Measurements from ENCODE around the gene KRTAP23-1. TPM values are rescaled to one million over a fixed set of nuclear protein-coding genes. Genes with fewer than 3 reads are reported as not detected.

The KRTAP23-1 gene
- total RNA-seq, 4 donors from 2014 or later = not detected

- no peaks in the 10 kb centered on the region for H3K36me3 ChIP-seq
- H3K9me3 ChIP-seq = no peaks in the 10 kb centered on the region
- no peak overlapping the region for H3K27ac ChIP-seq
- DNase-seq = no peak
- no peak overlapping the region for H3K4me3 ChIP-seq
- intact Hi-C loops (cut with DNase I) = no loop called here
- 45 to 53% methylated on average over 3 of the region's 3 CpGs for WGBS, 2 donors
- no peaks in the 10 kb centered on the region for H3K4me1 ChIP-seq
- no peaks in the 10 kb centered on the region for H3K27me3 ChIP-seq
- TF ChIP-seq POLR2A (IDR thresholded peaks at IDR 0.05) = no peak
These were observed 7.5 kb upstream of the KRTAP23-1 start for GRCh38 chr21:30355906-30356305.

GRCh38 chr21:30354308-30355005 is 6.1 kb upstream of the KRTAP23-1 start:
- intact Hi-C loops (cut with DNase I) = no loop called here
- no peak overlapping the region for H3K27ac ChIP-seq
- 45 to 64% methylated on average over 1 of the region's 1 CpG for WGBS, 2 donors
- H3K4me1 ChIP-seq = no peaks in the 10 kb centered on the region
- no peak overlapping the region for H3K4me3 ChIP-seq
- no peaks in the 10 kb centered on the region for H3K27me3 ChIP-seq
- no peak for DNase-seq
- H3K36me3 ChIP-seq = no peaks in the 10 kb centered on the region
- no peaks in the 10 kb centered on the region for H3K9me3 ChIP-seq
- no peak for TF ChIP-seq POLR2A (IDR thresholded peaks at IDR 0.05)
- TF ChIP-seq CTCF (IDR thresholded peaks at IDR 0.05) = no peak

GRCh38 chr21:30351534-30351933 is 3.1 kb upstream of the KRTAP23-1 start:
- no peak for DNase-seq
- TF ChIP-seq POLR2A (IDR thresholded peaks at IDR 0.05) (no peak), CTCF (IDR thresholded peaks at IDR 0.05) (no peak)
- intact Hi-C loops (cut with DNase I) = no loop called here
- no peaks in the 10 kb centered on the region for H3K9me3 ChIP-seq
- H3K4me3 ChIP-seq = no peak overlapping the region
- H3K4me1 ChIP-seq = no peaks in the 10 kb centered on the region
- H3K36me3 ChIP-seq = no peaks in the 10 kb centered on the region
- 85 to 91% methylated on average over 1 of the region's 1 CpG for WGBS, 2 donors
- H3K27ac ChIP-seq = no peak overlapping the region
- no peaks in the 10 kb centered on the region for H3K27me3 ChIP-seq

- no peak for DNase-seq
- H3K9me3 ChIP-seq = no peaks in the 10 kb centered on the region
- H3K4me3 ChIP-seq = no peak overlapping the region
- H3K27ac ChIP-seq = no peak overlapping the region
- no peaks in the 10 kb centered on the region for H3K27me3 ChIP-seq
- no peak for TF ChIP-seq CTCF (IDR thresholded peaks at IDR 0.05)
- no peak for TF ChIP-seq POLR2A (IDR thresholded peaks at IDR 0.05)
- H3K4me1 ChIP-seq = no peaks in the 10 kb centered on the region
- 24 to 36% methylated on average over 3 of the region's 3 CpGs for WGBS, 2 donors
- no peaks in the 10 kb centered on the region for H3K36me3 ChIP-seq
- intact Hi-C loops (cut with DNase I) = no loop called here
These were observed 1.2 kb upstream of the KRTAP23-1 start for GRCh38 chr21:30349572-30349971.

GRCh38 chr21:30345014-30345413 is 3.4 kb downstream of the KRTAP23-1 start:
- 66 to 68% methylated on average over 2 of the region's 2 CpGs for whole genome bisulfite sequencing, 2 donors
- Histone ChIP-seq H3K27me3 (no peaks in the 10 kb centered on the region), H3K27ac (no peak overlapping the region), H3K36me3 (no peaks in the 10 kb centered on the region), H3K9me3 (no peaks in the 10 kb centered on the region), H3K4me3 (no peak overlapping the region), H3K4me1 (no peaks in the 10 kb centered on the region)
- DNase-seq = no peak
- TF ChIP-seq POLR2A (IDR thresholded peaks at IDR 0.05) = no peak
- TF ChIP-seq CTCF (IDR thresholded peaks at IDR 0.05) = no peak
- intact Hi-C loops (cut with DNase I) = no loop called here

All from esophagus squamous epithelium (tissue), 5 donors.